HG02852 (cell line): ENCODE data around the gene IL1RAPL2.
"Not testable (repeated sequence)": the region's sequence is repeated elsewhere in the genome, so short reads cannot be mapped to it uniquely, and the experiment has no call there.

ENCODE experiments used
- ATAC-seq: cut with Tn5 transposase; IDR thresholded peaks from one replicate; pipeline ENCODE4 v1.9.1; 2021; ENCODE audit warnings: mild to moderate bottlenecking, moderate library complexity; ENCODE audit not compliant: unreplicated experiment

Gene IL1RAPL2

GRCh38 chrX:105134273-105134672, 568.3 kb downstream of the IL1RAPL2 start:
- ATAC-seq = no peak

DNA sequence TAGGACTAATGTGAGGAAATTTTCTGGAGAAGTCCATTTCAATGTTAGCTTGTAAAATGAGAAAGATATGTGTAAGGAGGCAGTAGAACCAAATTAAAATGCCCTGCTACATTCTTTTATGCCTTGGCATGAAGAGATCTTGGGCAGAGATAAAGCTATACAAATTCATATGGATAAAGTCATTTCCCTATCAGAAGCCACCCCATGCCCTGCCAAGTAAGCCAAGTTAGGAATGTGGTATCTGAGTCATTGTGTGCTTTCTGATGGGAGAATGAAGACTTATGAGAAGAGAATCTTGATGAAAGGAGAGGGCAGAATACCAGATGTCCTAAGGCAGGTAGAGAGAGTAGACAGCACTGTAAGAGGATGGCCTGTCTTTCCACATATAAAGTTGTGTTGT, 570.8 kb downstream of the IL1RAPL2 start:
- ATAC-seq = no peak

- ATAC-seq = no peak
These were observed 584.0 kb downstream of the IL1RAPL2 start for GRCh38 chrX:105150036-105150435.

GRCh38 chrX:105150557-105150956, 584.6 kb downstream of the IL1RAPL2 start:
- ATAC-seq = no peak

DNA sequence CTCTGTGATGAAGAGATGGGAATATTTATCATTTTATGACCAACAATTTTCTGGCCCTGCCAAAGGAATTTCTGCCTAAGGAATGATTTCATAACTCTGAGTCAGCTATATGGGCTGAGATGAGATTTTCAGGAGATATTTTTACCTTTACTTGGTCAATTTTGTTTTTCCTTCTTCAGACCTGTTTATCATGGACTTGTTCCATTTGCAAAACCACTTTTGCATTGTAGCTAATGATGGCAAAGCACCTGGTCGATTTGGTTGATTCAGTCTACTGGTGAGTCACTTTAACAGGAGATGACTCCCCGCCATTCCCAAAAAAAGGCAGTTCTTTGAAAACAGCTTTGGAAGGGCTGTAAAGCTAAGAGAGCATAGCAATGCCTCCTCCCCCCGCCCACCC, 601.2 kb downstream of the IL1RAPL2 start:
- ATAC-seq = no peak

DNA sequence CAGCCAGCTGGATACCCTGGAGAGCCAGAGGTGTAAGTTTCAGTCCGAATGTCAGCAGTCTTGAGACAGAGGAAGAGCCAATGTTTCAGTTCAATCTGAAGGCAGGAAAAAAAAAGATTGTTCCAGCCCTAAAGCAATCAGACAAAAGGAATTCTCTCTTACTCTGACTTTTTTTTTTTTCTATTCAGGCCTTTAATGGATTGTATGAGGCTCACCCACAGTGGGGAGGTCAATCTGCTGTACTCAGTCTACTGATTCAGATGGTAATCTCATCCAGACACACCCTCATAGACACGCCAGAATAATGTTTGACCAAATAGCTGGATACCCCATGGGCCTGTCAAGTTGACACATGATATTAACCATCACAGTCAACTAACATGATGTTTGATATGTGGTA, 602.6 kb downstream of the IL1RAPL2 start:
- no peak for ATAC-seq

DNA sequence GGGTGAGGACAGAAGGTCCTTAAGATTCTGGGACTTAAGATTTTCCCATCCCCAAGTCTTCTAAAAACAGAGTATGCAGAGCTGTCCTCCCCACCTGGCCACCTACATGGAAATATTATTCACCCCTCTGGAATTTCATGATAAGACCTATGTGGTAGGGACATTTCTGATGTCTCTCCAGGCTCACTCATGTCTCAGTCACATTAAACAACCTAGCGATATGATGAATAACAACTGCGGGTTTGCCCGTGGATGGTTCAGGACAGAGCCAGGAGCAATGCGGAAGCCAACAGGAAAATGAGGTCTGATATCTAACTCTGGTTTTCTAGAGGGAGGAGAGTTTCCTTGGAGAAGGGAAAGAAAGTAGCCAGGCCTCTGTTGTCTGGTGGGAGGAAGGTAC, 607.1 kb downstream of the IL1RAPL2 start:
- no peak for ATAC-seq

DNA sequence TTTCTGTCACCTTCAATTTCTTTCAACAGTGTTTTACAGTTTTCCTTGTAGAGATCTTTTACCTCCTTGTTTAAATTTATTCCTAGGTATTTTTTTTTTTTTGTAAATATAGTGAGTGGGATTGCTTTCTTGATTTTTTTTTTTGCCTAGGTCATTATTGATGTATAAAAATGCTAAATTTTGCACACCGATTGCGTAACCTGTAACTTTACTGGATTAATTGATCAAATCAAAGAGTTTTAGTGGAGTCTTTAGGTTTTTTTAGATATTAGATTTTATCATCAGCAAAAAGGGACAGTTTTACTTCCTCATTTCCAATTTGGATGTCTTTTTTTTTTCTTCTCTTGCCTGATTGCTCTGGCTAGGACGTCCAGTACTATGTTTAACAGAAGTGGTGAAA, 613.6 kb downstream of the IL1RAPL2 start:
- ATAC-seq = no peak

GRCh38 chrX:105189093-105189492, 623.1 kb downstream of the IL1RAPL2 start:
- ATAC-seq = no peak

- ATAC-seq = no peak
These were observed 624.4 kb downstream of the IL1RAPL2 start for GRCh38 chrX:105190252-105190853.

DNA sequence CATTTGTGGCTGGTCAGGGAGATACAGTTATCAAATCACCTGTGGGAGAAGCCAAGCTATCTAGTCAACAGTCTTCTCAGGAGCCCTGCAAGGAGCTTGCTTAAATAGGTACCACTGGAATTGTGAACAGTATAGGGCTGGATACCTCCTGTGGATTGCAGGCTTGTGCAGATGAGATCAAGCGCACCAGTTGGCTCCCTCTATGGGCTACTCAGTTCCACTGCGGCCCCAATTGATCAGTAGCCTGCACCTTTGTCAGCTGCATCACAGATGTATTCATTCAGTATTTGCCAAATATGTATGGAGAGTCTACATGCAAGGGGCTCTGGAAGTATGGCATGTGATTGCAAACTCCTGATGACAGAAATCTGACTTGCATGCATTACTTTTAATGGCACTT, 625.9 kb downstream of the IL1RAPL2 start:
- no peak for ATAC-seq

GRCh38 chrX:105209406-105209805, 643.4 kb downstream of the IL1RAPL2 start:
- no peak for ATAC-seq

DNA sequence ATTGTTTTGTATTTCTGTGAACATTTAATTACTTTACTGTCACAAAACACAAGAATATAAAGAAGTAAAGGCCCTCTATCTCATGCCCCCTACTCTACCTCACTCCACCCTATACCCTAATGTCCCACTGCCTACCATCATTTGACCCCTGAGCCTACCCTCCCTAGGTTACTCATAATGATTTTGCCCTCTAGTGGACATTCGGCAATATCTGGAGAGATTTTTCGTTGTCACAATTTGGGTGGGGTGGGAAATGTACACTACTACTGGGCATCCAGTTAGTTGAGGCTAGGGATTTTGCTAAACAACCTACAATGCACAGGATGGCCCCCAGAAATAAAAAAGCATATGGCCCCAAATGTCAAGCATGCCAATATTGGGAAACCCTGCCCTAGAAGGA, 644.3 kb downstream of the IL1RAPL2 start:
- ATAC-seq = no peak

DNA sequence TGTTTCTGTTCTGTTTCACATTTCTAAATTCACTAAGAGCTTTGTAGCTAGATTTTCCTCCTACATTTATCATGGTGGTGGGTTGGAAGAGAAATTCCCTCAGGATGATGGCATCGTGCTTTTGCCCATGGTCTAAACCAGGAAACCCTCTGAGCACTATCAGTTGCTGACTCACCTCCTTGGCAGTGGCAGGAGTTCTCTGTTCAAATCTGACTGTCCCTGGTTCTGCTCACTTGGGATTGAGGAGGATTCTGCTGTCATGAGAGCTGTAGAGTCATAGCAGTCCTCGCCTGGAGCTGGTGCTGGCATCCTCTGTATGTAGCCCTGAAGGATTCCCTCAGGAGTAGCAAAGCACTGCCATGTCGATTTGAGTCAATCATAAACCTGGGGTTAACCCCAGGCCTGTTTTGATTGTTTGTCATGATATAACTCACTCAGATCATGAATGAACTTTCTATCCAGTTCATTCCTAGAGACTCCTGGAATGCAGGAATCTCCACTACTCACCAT, 645.1 kb downstream of the IL1RAPL2 start:
- ATAC-seq = no peak

- ATAC-seq = no peak
These were observed 653.7 kb downstream of the IL1RAPL2 start for GRCh38 chrX:105219454-105220401.

DNA sequence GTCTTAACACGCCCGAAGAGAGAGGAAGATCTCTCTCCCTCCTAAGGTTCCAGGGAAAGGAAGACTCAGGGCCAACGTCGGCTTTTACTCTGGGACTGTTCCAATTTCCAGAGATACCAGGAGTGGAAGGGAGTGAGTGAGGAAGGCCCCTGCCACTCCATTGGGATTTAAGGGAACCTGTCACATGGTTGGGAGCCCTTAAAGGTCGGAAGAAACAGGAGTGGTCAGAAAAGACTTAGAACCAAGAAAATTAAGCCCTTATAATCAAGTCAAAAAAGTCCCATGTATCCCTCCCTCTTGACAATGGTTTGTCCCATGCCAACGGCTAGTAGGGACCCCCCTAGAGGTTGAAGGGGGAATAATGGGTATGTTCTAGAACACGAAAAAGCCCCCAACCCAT, 654.6 kb downstream of the IL1RAPL2 start, which contains the start of gene TEX13A:
Gene TEX13A, minus strand, starts transcription at position 59 of the 400 bp plus-strand sequence. CDS start 297 bp downstream, outside the sequence.
- no peak for ATAC-seq

DNA sequence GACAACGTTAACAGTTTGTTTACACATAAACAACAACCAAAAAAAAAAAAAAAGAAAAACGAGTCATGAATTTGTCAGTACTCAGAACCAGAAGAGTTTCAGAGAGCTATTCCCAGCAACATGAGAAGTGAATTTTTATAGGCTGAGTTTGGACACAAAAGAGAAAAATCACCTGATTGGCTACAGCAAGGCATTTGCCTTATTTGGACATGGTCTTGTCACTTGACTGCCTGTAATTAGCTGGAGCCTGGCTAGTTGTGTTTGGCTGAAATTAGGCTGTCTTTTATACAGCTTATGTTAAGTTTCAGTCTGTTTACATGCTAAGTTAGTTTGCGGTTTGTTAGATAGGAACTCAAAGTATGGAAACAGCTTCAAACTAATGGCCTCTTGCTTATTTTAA, 655.4 kb downstream of the IL1RAPL2 start:
- no peak for ATAC-seq

- no peak for ATAC-seq
These were observed 660.5 kb downstream of the IL1RAPL2 start for GRCh38 chrX:105226499-105226898.

GRCh38 chrX:105228602-105229001, 662.6 kb downstream of the IL1RAPL2 start:
- no peak for ATAC-seq

GRCh38 chrX:105229146-105229545, 663.1 kb downstream of the IL1RAPL2 start:
- ATAC-seq = no peak

GRCh38 chrX:105237407-105237806, 671.4 kb downstream of the IL1RAPL2 start:
- ATAC-seq = not testable (repeated sequence)

DNA sequence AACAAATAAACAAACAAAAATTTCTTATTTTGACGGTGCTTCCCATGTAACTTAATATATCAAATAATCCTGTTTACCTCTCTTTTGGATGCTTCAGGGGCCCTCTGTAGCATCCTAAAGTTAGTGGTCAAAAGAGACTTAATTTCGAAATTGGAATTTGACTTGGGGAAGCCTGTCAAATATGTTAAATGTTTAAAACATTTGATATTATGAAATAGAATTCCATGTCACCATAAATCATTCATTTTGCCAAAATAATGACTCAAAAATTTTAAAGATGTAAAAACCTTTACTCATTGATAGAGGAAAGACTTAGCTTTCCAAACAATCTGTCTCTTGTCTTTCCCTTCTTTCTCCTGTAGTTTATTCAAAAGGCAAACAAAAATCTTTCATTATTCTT, 675.1 kb downstream of the IL1RAPL2 start:
- no peak for ATAC-seq
